Rectal smooth muscle tissue (tissue), 1 donor: ENCODE data around the gene ASTL.
"Not testable (repeated sequence)": the region's sequence is repeated elsewhere in the genome, so short reads cannot be mapped to it uniquely, and the experiment has no call there.

ENCODE experiments used
- H3K27ac ChIP-seq: one replicate; pipeline ENCODE4 v1.7.0; 2013; ENCODE audit warnings: low read depth, low read length, inconsistent platforms
- H3K27me3 ChIP-seq: one replicate; pipeline ENCODE4 v1.7.0; 2013; ENCODE audit warnings: low read length; ENCODE audit not compliant: control insufficient read depth, insufficient read depth
- H3K36me3 ChIP-seq: one replicate; pipeline ENCODE4 v1.7.0; 2013; ENCODE audit warnings: low read length; ENCODE audit not compliant: control insufficient read depth, insufficient read depth
- H3K4me1 ChIP-seq: one replicate; pipeline ENCODE4 v1.7.0; 2013; ENCODE audit warnings: low read length; ENCODE audit not compliant: control insufficient read depth, insufficient read depth
- H3K4me3 ChIP-seq: one replicate; pipeline ENCODE4 v1.7.0; 2013; ENCODE audit warnings: low read length
- H3K9ac ChIP-seq: one replicate; pipeline ENCODE4 v1.7.0; 2013; ENCODE audit warnings: low read length

ASTL gene

DNA sequence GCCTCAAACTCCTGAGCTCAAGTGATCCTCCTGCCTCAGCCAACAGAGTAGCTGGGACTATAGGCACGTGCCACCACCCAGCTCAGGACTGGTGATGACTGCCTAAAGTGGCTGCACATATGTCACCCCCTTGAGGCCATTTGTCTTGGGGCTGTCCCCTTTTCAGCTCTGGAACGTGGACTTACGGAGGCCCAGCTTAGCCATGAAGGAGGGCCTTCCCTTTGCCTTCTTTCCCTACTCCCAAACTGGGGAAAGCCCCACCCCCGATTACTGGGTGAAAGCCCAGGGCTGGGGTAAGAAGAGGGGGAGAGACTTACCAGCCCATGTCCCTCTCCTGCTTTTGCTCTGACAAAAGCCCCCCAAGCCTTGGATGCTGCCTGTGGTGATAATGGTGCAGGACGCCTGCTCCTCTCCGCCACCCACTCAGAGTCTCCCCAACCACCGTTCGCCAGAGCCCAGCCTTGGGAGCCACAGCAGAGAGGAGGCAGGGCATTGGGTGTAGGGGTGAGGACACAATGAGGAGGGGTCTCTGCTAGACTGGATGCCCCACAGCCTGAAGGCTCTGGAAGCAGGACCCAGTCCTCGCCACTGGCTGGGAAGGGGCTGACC, 9.4 kb upstream of the ASTL start:
- no peaks in the 10 kb centered on the region for H3K36me3 ChIP-seq
- no peaks in the 10 kb centered on the region for H3K4me1 ChIP-seq
- H3K27ac ChIP-seq = no peak overlapping the region
- no peaks in the 10 kb centered on the region for H3K27me3 ChIP-seq
- no peak overlapping the region for H3K9ac ChIP-seq
- H3K4me3 ChIP-seq = no peak overlapping the region

DNA sequence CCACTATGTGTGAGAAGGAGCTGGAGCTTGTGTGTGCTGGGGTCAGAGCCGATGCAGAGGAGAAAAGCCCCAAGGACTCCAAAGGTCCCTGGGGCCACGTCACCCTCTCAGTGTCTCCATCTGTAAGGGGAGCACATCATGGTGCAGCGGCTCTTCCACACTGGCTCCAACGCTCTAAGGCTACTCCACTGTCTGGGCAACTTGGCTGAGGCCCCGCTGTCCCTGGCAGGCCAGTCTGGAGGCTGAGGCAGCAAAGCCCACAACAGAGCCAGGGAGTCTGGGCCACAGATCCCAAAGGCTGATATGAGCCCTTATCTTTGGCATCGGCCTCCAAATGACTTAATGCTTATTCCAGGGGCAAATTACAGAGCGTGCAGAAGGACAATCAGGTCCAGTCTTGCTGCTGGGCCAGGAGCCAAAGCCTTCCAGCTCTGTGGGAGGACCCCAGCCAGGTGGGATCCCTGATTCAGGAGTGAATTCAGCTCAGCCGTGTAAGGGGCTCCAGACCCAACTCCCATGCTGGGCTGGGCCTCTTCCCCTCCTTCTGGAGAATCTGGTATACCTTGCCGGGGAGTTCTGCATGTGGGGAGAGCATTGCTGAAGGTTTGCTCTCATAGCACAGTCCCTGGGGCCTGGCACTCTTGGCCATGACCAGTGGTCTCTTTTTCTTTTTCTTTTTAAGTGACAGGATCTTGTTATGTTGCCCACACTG, 8.7 kb upstream of the ASTL start:
- no peaks in the 10 kb centered on the region for H3K4me1 ChIP-seq
- H3K4me3 ChIP-seq = no peak overlapping the region
- no peak overlapping the region for H3K27ac ChIP-seq

DNA sequence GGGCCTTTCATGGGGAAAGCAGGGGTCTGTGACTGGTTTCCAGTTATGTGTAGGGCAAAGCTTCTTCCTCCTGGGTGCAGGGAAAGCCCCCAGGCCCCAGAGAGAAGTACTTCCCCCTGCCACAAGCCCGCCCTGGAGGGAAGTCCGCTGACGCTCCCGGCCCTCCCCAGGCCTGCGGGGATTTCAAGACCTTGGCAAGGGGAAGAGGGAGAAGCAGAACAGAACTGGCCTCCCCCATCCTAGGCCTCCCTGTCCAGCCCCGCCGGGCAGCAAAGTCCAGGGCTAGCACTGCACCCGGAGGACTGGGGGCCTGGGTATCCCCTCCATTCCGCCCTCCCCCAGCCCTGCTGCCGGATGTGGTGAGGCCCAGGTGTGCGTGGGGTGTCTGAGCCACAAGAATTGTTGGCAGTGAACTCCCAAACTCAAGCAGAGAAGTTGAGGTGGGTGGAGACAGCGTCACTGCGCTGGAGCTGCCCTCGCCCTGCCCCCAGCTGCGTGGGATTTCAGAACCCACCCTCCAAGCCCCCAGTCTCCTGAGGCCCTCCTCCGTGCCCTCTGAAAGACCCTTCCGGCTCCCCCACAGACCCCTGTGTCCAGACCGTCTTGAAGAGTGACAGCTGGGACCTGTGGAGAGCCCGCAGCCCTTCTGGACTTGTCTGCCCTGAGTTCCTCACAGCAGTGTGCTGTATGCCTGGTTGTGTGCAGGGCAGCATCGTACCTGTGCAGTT, 8.0 kb upstream of the ASTL start:
- H3K27me3 ChIP-seq = no peaks in the 10 kb centered on the region
- no peak overlapping the region for H3K9ac ChIP-seq
- no peaks in the 10 kb centered on the region for H3K4me1 ChIP-seq
- no peaks in the 10 kb centered on the region for H3K36me3 ChIP-seq
- no peak overlapping the region for H3K27ac ChIP-seq
- no peak overlapping the region for H3K4me3 ChIP-seq

More for the DNA sequence above, 8.7 kb upstream of the ASTL start:
- no peaks in the 10 kb centered on the region for H3K27me3 ChIP-seq
- no peak overlapping the region for H3K9ac ChIP-seq
- no peaks in the 10 kb centered on the region for H3K36me3 ChIP-seq

DNA sequence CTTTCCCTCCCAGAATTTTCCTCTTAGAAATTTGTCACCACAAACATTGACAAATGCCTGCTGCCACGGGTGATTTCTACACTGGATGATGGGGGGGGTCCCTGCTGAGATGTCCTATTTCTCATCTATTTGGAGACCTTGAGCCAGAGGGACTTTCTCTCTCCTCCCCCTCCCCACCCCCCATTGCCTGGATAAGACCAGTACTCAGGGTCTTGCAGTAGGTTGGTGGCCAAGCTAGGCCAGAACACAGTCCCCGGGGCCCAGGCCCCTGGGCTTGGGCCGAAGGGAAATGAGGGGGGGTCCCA, 7.5 kb upstream of the ASTL start:
- Histone ChIP-seq H3K4me3 (peak overlapping the region; percentile 54), H3K27ac (no peak overlapping the region), H3K9ac (no peak overlapping the region), H3K36me3 (no peaks in the 10 kb centered on the region), H3K4me1 (no peaks in the 10 kb centered on the region), H3K27me3 (no peaks in the 10 kb centered on the region)

DNA sequence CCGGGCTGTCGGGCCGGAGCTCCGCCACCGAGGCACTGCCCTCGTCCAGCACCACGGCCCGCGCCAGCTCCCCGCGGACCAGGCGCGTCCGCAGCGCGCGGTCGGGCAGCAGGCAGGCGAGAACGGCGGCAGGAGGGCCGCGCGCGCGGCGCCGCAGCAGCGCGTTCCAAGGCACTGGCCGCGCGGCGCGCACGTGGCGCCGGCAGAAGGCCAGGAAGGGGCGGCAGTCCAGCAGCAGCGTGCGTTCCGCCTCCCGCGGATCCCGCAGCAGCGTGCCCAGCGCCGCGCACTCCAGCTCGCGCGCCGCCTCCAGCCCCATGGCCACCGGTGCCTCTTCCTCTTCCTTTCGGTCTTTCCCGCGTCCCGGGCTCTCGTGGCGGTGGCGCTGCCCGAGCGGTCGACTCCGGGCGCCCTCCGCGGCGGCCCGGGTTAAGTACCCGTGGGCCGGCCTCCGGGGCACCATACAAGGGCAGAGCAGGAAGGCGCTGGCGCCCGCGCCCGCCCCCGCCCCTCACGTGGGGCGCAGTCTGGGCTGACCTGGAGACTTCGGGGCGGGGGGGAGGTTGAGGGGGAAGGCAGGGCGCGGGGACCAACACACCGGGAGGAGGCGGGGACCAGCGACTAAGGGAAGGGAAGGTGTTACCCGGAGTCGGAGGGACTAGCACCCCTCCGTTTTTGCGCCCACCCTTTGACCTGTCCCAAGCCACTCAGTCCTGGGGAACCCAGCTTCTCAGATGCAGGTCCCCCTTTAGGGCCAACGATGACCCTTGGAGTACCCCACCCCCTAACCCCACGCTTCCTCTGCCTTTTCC, 6.9 kb upstream of the ASTL start, which contains the start of gene DUSP2:
Gene DUSP2 (minus strand): TSS at position 405 of the 812 bp plus-strand sequence. CDS start 86 bp downstream, at position 319.
- Histone ChIP-seq H3K36me3 (no peaks in the 10 kb centered on the region), H3K4me3 (peak within 1 kb of the TSS; percentile 63), H3K9ac (no peak within 1 kb of the TSS), H3K27me3 (no peaks in the 10 kb centered on the region), H3K4me1 (no peaks in the 10 kb centered on the region), H3K27ac (no peak within 1 kb of the TSS)

DNA sequence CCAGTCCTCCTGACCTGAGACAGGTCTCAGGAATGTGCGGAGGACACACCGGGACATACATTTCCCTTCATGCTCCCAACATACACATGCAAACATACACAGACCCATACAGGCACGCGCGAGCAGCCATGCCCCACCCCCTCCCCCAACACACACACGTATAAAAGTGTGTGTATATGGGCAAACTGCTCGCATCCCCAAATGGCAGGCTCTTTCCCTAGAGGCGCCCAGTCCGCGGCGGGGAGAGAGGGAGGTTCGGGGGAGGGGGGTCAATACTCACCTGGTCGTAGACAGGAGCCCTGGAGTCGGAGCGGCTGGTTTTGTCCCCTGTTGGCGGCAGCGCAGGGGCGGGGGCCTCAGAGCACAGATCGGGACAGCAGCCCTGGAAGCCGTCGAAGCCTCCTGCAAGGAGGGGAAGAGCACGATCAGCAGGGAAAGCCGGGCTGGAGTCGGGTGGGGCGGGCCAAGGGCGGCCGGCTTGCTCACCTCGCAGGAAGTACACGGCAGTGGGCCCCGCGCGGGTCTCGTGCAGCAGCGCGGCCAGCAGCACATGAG, 6.3 kb upstream of the ASTL start:
- H3K27ac ChIP-seq = no peak overlapping the region
- peak overlapping the region; percentile 63 for H3K4me3 ChIP-seq
- no peaks in the 10 kb centered on the region for H3K27me3 ChIP-seq
- no peaks in the 10 kb centered on the region for H3K36me3 ChIP-seq
- no peak overlapping the region for H3K9ac ChIP-seq
- no peaks in the 10 kb centered on the region for H3K4me1 ChIP-seq

DNA sequence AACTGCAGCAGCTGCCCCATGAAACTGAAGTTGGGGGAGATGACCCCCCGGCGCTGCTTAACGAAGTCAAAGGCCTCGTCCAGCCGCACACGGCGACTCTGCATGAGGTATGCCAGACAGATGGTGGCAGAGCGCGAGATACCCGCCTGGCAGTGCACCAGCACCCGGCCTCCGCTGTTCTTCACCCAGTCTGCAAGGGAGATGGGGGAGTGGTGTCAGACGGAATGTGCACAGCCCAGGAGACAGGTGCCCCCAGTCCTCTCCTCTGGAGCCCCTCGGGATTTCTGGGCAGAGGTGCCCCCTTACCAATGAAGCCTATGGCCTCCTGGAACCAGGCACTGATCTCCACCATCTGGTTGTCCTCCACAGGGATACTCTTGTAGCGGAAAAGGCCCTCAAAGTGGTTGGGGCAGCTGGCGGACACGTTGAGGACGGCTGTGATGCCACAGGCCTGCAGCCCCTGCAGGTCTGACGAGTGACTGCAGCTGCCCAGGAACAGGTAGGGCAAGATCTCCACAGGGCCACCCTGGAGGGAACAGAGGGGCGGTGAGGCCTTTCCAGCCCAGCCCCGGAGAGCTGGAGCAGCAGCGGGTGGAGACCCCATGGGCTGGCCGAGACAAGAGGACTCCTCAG, 5.7 kb upstream of the ASTL start:
- Histone ChIP-seq H3K9ac (no peak overlapping the region), H3K36me3 (no peaks in the 10 kb centered on the region), H3K27ac (no peak overlapping the region), H3K4me1 (no peaks in the 10 kb centered on the region), H3K4me3 (peak overlapping the region; percentile 63), H3K27me3 (no peaks in the 10 kb centered on the region)

DNA sequence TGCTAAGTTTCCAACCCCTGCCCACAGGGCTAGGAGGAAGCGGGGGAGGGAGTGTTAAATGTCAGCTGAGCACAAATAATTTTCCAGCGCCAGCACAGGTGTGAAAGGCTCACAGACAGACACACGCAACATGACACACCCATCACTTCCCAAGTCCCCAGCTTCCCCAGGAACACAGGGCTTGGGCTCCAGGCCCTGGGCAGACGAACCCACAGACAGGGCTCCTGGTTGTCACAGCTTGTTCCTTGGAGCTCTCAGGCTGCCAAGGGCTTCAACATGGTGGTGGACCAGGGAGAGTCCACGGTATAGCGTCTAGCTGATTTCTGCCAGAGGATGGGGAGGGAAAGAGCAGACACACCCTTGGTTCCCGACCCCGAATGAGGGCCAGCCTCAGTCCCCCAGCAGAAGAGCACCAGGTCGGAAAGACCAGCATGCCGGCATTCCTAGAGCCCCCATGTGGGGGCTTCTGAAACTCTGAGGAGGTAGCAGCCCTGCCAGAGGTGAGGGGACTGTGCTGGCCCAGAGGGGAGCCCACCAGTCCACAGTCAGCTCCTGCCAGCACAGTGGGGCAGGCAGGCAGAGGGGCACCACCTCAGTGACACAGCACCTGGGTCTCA, 5.0 kb upstream of the ASTL start:
- Histone ChIP-seq H3K4me3 (peak overlapping the region; percentile 63), H3K4me1 (no peaks in the 10 kb centered on the region), H3K9ac (no peak overlapping the region), H3K36me3 (no peaks in the 10 kb centered on the region), H3K27me3 (no peaks in the 10 kb centered on the region), H3K27ac (no peak overlapping the region)

DNA sequence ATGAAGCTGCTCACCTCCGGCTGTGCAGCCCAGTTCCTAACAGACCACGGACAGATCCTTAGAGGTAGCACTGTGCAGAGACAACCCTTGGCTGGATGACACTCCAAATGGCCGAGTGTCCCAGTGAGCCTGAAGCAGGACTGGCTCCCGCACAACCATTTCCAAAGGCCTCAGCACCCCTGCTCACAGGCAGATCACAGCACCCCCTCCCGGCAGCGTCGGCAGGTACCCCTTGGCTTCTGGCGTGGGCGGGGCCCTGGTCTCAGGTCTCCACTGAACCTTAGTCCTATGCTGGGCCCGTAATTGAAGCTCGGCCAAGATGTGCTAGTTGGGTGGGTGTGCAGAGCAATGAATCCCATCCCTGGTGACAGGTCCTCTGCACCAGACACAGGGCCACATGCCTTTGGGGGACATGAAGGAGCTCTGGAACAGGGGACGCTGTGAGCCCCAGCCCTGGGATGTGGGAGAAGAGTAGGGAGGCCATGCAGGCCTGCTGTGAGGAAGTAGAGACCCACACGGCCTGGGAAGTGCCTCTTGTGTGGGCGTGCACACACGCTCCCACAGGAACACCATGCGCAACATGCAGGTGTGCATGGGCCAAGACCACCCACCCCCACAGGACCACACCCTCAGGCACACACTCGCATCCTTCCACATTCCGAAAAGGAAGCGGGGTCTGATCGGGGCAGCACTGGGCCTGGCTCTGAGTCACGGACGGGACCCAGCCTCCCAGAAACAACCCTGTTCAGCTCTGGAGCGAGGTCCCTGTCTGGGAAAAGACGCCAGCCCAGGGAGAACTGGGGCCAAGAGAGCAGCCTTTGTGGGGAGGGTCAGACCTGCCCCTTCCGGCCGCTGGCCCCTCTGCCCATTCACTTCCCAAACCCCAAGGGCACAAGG, 4.2 kb upstream of the ASTL start:
- Histone ChIP-seq H3K27ac (no peak overlapping the region), H3K9ac (no peak overlapping the region), H3K4me1 (no peaks in the 10 kb centered on the region), H3K4me3 (no peak overlapping the region), H3K27me3 (no peaks in the 10 kb centered on the region), H3K36me3 (no peaks in the 10 kb centered on the region)

DNA sequence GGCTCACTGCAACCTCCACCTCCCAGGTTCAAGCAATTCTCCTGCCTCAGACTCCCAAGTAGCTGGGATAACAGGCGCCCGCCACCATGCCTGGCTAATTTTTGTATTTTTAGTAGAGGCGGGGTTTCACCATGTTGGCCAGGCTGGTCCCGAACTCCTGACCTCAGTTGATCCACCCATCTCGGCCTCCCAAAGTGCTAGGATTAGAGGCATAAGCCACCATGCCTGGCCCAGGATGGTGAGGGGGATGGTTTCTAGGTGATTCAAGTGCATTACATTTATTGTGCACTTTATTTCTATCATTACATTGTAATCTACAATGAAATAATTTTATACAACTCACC, 3.3 kb upstream of the ASTL start:
- not testable (repeated sequence) for H3K9ac ChIP-seq, H3K27ac ChIP-seq, H3K27me3 ChIP-seq, H3K4me3 ChIP-seq, H3K36me3 ChIP-seq, H3K4me1 ChIP-seq
